Upper lobe of left lung (tissue), 6 donors: ENCODE measurements around the gene MALSU1. TPM values are rescaled to one million over a fixed set of nuclear protein-coding genes. Genes with fewer than 3 reads are reported as not detected.

Experiments used
- ATAC-seq, 2 donors: fragments of 200-7000 bp; cut with Tn5 transposase; one replicate each; pipeline ENCODE4 v1.9.1; 2022; ENCODE audit warnings: mild to moderate bottlenecking in 2 of 2, moderate library complexity in 2 of 2; ENCODE audit not compliant: low FRiP score in 2 of 2
- DNase-seq, 2 donors: peaks; one replicate each; pipeline ENCODE4 v3.0.0-alpha.2; 2019 to 2020
- H3K27ac ChIP-seq, 4 donors: fragments of 200-600 bp; sonication (generic); one replicate each; pipeline ENCODE4 v1.5.1; 2016 to 2019
- H3K27me3 ChIP-seq, 4 donors: fragments of 200-600 bp; sonication (generic); one replicate each; pipeline ENCODE4 v1.5.1; 2017 to 2019
- H3K36me3 ChIP-seq, 4 donors: fragments of 200-600 bp; sonication (generic); one replicate each; pipeline ENCODE4 v1.5.1; 2016 to 2019
- H3K4me1 ChIP-seq, 4 donors: fragments of 200-600 bp; sonication (generic); one replicate each; pipeline ENCODE4 v1.5.1; 2018 to 2019
- H3K4me3 ChIP-seq, 4 donors: fragments of 200-600 bp; sonication (generic); one replicate each; pipeline ENCODE4 v1.5.1; 2017 to 2019; ENCODE audit warnings: mild to moderate bottlenecking in 2 of 4, moderate library complexity in 1 of 4
- H3K9me3 ChIP-seq, 4 donors: fragments of 200-600 bp; sonication (generic); one replicate each; pipeline ENCODE4 v1.5.1; 2018 to 2019
- CTCF ChIP-seq, 6 experiments: fragments of 450-650 bp in 4 of 6; fragments of 200-600 bp in 2 of 6; sonication (generic) in 2 of 6; IDR thresholded peaks; one replicate each; pipeline ENCODE4 v1.5.1; 2016 to 2019; ENCODE audit warnings: antibody characterized with exemption in 6 of 6
- EP300 ChIP-seq, 4 donors: sonication (generic); formaldehyde crosslinking; IDR thresholded peaks; one replicate each; pipeline ENCODE4 v1.5.1; 2017; ENCODE audit warnings: antibody characterized with exemption in 4 of 4, control low read depth in 2 of 4
- POLR2A ChIP-seq, 4 donors: fragments of 450-650 bp; IDR thresholded peaks; one replicate each; pipeline ENCODE4 v1.5.1; 2016 to 2017; ENCODE audit warnings: antibody characterized with exemption in 4 of 4, mild to moderate bottlenecking in 2 of 4
- POLR2AphosphoS5 ChIP-seq, 2 donors: sonication (generic); formaldehyde crosslinking; IDR thresholded peaks; one replicate each; pipeline ENCODE4 v1.5.1; 2017; ENCODE audit warnings: antibody characterized with exemption in 2 of 2
- WGBS, 2 donors: methylation state at CpG; one replicate each; pipeline ENCODE4 v1.1.5; 2017 to 2018; 5-methylcytosine and 5-hydroxymethylcytosine counted together
- total RNA-seq, 6 donors: library from RNA; depleted of rRNA in 4 of 6; stranded (reverse); fragments of >200 nt in 4 of 6; gene quantifications; one replicate each; pipeline versions ENCODE4 v1.1.0 to v1.2.1, GENCODE V29; 2016 to 2021
- donor health status: DM: no; HTN: no; CAD: no; lungs with moderate emphysema.
- donor health status: DM: no; HTN: yes; CAD: no; lungs with severe emphysema.

MALSU1 gene
- total RNA-seq, result 10 to 100 TPM; 30.5 to 63.2 (median 44.6) TPM

- Histone ChIP-seq H3K27ac (peak within 1 kb of the TSS; percentile 83 to 91 (median 86)), H3K9me3 (no peaks in the 10 kb centered on the region), H3K27me3 (no peaks in the 10 kb centered on the region), H3K4me3 (peak within 1 kb of the TSS; percentile 68 to 85 (median 84)), H3K4me1 (peaks cover 26 to 43% (median 36%) of the 10 kb centered on the region in 4 donors), H3K36me3 (peaks cover 0 to 20% (median 2%) of the 10 kb centered on the region in 4 donors)
- DNase-seq, result peak; percentile 95 to 99
- peak; percentile 98 to 100 for ATAC-seq
- WGBS, 2 donors, result 0 to 1% methylated on average over 25 to 49 of the region's 59 CpGs
- TF ChIP-seq CTCF (IDR thresholded peaks at IDR 0.05) (peak in 2 of 6 experiments; percentile 10 to 19), POLR2A (IDR thresholded peaks at IDR 0.05) (peak in 3 of 4 donors; percentile 88 to 92 (median 89)), POLR2AphosphoS5 (IDR thresholded peaks at IDR 0.05) (peak; percentile 93 to 96), EP300 (IDR thresholded peaks at IDR 0.05) (no peak)
Observed at GRCh38 chr7:23298885-23299769, at the start of gene MALSU1. Gene MALSU1 (plus strand): TSS chr7:23299339. CDS start chr7:23299353, 14 bp downstream.

- Histone ChIP-seq H3K9me3 (no peaks in the 10 kb centered on the region), H3K27ac (no peak overlapping the region), H3K36me3 (no peaks in the 10 kb centered on the region), H3K4me3 (no peak overlapping the region), H3K4me1 (peaks cover 0 to 8% (median 2%) of the 10 kb centered on the region in 4 donors), H3K27me3 (peaks cover 0 to 5% (median 2%) of the 10 kb centered on the region in 4 donors)
- ATAC-seq, result no peak
- TF ChIP-seq CTCF (IDR thresholded peaks at IDR 0.05), result no peak
- TF ChIP-seq EP300 (IDR thresholded peaks at IDR 0.05), result no peak
- no peak for TF ChIP-seq POLR2A (IDR thresholded peaks at IDR 0.05)
- no peak for TF ChIP-seq POLR2AphosphoS5 (IDR thresholded peaks at IDR 0.05)
- DNase-seq, result no peak
Observed at GRCh38 chr7:23249486-23249885, 49.7 kb upstream of the MALSU1 start.

- no peak for ATAC-seq
- Histone ChIP-seq H3K4me3 (no peak overlapping the region), H3K9me3 (no peaks in the 10 kb centered on the region), H3K36me3 (no peaks in the 10 kb centered on the region), H3K27ac (no peak overlapping the region), H3K4me1 (no peaks in the 10 kb centered on the region), H3K27me3 (no peaks in the 10 kb centered on the region)
- no peak for DNase-seq
- TF ChIP-seq CTCF (IDR thresholded peaks at IDR 0.05), result no peak
- no peak for TF ChIP-seq POLR2AphosphoS5 (IDR thresholded peaks at IDR 0.05)
- TF ChIP-seq EP300 (IDR thresholded peaks at IDR 0.05), result no peak
- no peak for TF ChIP-seq POLR2A (IDR thresholded peaks at IDR 0.05)
- 83 to 90% methylated on average over 7 of the region's 7 CpGs for WGBS, 2 donors
Observed at GRCh38 chr7:23254051-23254681, 45.0 kb upstream of the MALSU1 start.

- no peak for ATAC-seq
- no peak for DNase-seq
- Histone ChIP-seq H3K4me3 (no peak overlapping the region), H3K4me1 (no peaks in the 10 kb centered on the region), H3K36me3 (no peaks in the 10 kb centered on the region), H3K27ac (no peak overlapping the region), H3K9me3 (no peaks in the 10 kb centered on the region), H3K27me3 (no peaks in the 10 kb centered on the region)
- TF ChIP-seq POLR2A (IDR thresholded peaks at IDR 0.05) (no peak), POLR2AphosphoS5 (IDR thresholded peaks at IDR 0.05) (no peak), CTCF (IDR thresholded peaks at IDR 0.05) (no peak), EP300 (IDR thresholded peaks at IDR 0.05) (no peak)
- 81 to 84% methylated on average over 7 of the region's 7 CpGs for WGBS, 2 donors
Observed at GRCh38 chr7:23256731-23257130, 42.4 kb upstream of the MALSU1 start.
